Thyroid gland (tissue), 4 donors: Measurements from ENCODE around the gene DEK. TPM values are rescaled to one million over a fixed set of nuclear protein-coding genes. Genes with fewer than 3 reads are reported as not detected.

Experiments
- DNase-seq, 2 donors: peaks; one replicate each; pipeline ENCODE4 v3.0.0-alpha.2; 2019
- H3K27ac ChIP-seq, 3 donors: fragments of 200-600 bp; sonication (generic); 1 replicate in 2 of 3; 2 replicates in 1 of 3; pipeline ENCODE4 v1.5.1; 2016 to 2019; ENCODE audit warnings: mild to moderate bottlenecking in 1 of 3, moderate library complexity in 1 of 3
- H3K27me3 ChIP-seq: fragments of 200-600 bp; sonication (generic); one replicate; pipeline ENCODE4 v1.5.1; 2019
- H3K36me3 ChIP-seq, 2 donors: fragments of 200-600 bp; sonication (generic); one replicate each; pipeline ENCODE4 v1.5.1; 2016 to 2019
- H3K4me1 ChIP-seq, 2 donors: fragments of 200-600 bp; sonication (generic); one replicate each; pipeline ENCODE4 v1.5.1; 2017 to 2019
- H3K4me3 ChIP-seq, 3 donors: fragments of 200-600 bp; sonication (generic); replicated peaks in 1 of 3; 1 replicate in 2 of 3; 2 replicates in 1 of 3; pipeline ENCODE4 v1.5.1; 2016; ENCODE audit warnings: mild to moderate bottlenecking in 1 of 3
- H3K9me3 ChIP-seq: fragments of 200-600 bp; sonication (generic); one replicate; pipeline ENCODE4 v1.5.1; 2017
- CTCF ChIP-seq, 6 experiments: fragments of 200-600 bp in 3 of 6; fragments of 450-650 bp in 3 of 6; sonication (generic) in 3 of 6; IDR thresholded peaks; one replicate each; pipeline ENCODE4 v1.5.1; 2016 to 2019; ENCODE audit warnings: antibody characterized with exemption in 6 of 6, mild to moderate bottlenecking in 2 of 6, inconsistent platforms in 1 of 6, moderate library complexity in 1 of 6
- POLR2A ChIP-seq, 2 donors: fragments of 450-650 bp; IDR thresholded peaks; one replicate each; pipeline ENCODE4 v1.6.1; 2017; ENCODE audit warnings: antibody characterized with exemption in 2 of 2, mild to moderate bottlenecking in 2 of 2, moderate library complexity in 1 of 2
- WGBS, 2 donors: methylation state at CpG; one replicate each; pipeline ENCODE4 v1.1.5; 2017; 5-methylcytosine and 5-hydroxymethylcytosine counted together
- intact Hi-C: fragments of 100-400 bp; cut with DNase I; formaldehyde crosslinking; loops from one replicate; pipeline ENCODE4 v1.15.1; 2023
- total RNA-seq, 4 donors: library from RNA; depleted of rRNA; stranded (reverse); fragments of >200 nt; gene quantifications; one replicate each; pipeline ENCODE4 v1.2.3, GENCODE V29; 2016

The DEK gene
- total RNA-seq, 4 donors from 2014 or later: 165 to 211 (median 207) TPM

- DNase-seq: peak in 1 of 2 donors; percentile 6
- Histone ChIP-seq H3K27me3 (no peaks in the 10 kb centered on the region), H3K36me3 (peaks cover under 1% of the 10 kb centered on the region in 2 donors), H3K27ac (peak overlapping the region; percentile 93 to 98 (median 98)), H3K9me3 (no peaks in the 10 kb centered on the region), H3K4me1 (peaks cover 26 to 29% of the 10 kb centered on the region in 2 donors), H3K4me3 (peak overlapping the region in 2 of 3 donors; percentile 61 to 71)
- intact Hi-C loops: no loop called here
- no peak for TF ChIP-seq CTCF (IDR thresholded peaks at IDR 0.05)
- WGBS, 2 donors: 5 to 6% methylated on average over 18 of the region's 18 CpGs
These were observed 1.5 kb downstream of the DEK start for GRCh38 chr6:18262702-18263417.

GRCh38 chr6:18261877-18262276 lies 2.5 kb downstream of the DEK start:
- H3K27ac ChIP-seq: peak overlapping the region; percentile 57 to 98 (median 98)

GRCh38 chr6:18260448-18261106 lies 3.8 kb downstream of the DEK start:
- intact Hi-C loops: no loop called here
- H3K4me3 ChIP-seq: no peak overlapping the region
- H3K36me3 ChIP-seq: peaks cover 18% of the 10 kb centered on the region in 2 donors
- 50 to 58% methylated on average over 4 of the region's 4 CpGs for WGBS, 2 donors
- no peaks in the 10 kb centered on the region for H3K9me3 ChIP-seq
- no peaks in the 10 kb centered on the region for H3K27me3 ChIP-seq
- DNase-seq: peak; percentile 52 to 60
- H3K4me1 ChIP-seq: peaks cover 26 to 29% of the 10 kb centered on the region in 2 donors
- no peak for TF ChIP-seq CTCF (IDR thresholded peaks at IDR 0.05)
- no peak for TF ChIP-seq POLR2A (IDR thresholded peaks at IDR 0.05)
- H3K27ac ChIP-seq: peak overlapping the region; percentile 54 to 98 (median 71)

More at GRCh38 chr6:18261877-18262276, 2.5 kb downstream of the DEK start:
- Histone ChIP-seq H3K27me3 (no peaks in the 10 kb centered on the region), H3K4me3 (no peak overlapping the region), H3K9me3 (no peaks in the 10 kb centered on the region), H3K36me3 (peaks cover 8 to 11% of the 10 kb centered on the region in 2 donors), H3K4me1 (peaks cover 26 to 29% of the 10 kb centered on the region in 2 donors)
- intact Hi-C loops: no loop called here
- TF ChIP-seq CTCF (IDR thresholded peaks at IDR 0.05) (no peak), POLR2A (IDR thresholded peaks at IDR 0.05) (no peak)
- 56 to 63% methylated on average over 6 of the region's 6 CpGs for WGBS, 2 donors
- DNase-seq: no peak

GRCh38 chr6:18259675-18260447 lies 4.5 kb downstream of the DEK start:
- Histone ChIP-seq H3K4me3 (no peak overlapping the region), H3K9me3 (no peaks in the 10 kb centered on the region), H3K27ac (peak overlapping the region; percentile 54 to 98 (median 71)), H3K27me3 (no peaks in the 10 kb centered on the region), H3K4me1 (peaks cover 25 to 26% of the 10 kb centered on the region in 2 donors), H3K36me3 (peaks cover 18 to 24% of the 10 kb centered on the region in 2 donors)
- intact Hi-C loops: no loop called here
- TF ChIP-seq CTCF (IDR thresholded peaks at IDR 0.05): no peak
- TF ChIP-seq POLR2A (IDR thresholded peaks at IDR 0.05): no peak
- DNase-seq: no peak
- WGBS, 2 donors: 93 to 96% methylated on average over 4 of the region's 4 CpGs
